Right lobe of liver (tissue), 4 donors: ENCODE data around the gene VKORC1.

Experiments used
- POLR2A ChIP-seq: fragments of 450-650 bp; IDR thresholded peaks from one replicate; pipeline ENCODE4 v1.6.1; 2017; ENCODE audit warnings: antibody characterized with exemption, mild to moderate bottlenecking
- TF ChIP-seq, protein P1 (sequence below), 4 donors: fragments of 200-600 bp in 3 of 4; fragments of 450-650 bp in 1 of 4; IDR thresholded peaks; one replicate each; pipeline versions ENCODE4 v1.5.1 to v1.8.0; 2016 to 2022; ENCODE audit warnings: antibody characterized with exemption in 4 of 4, mild to moderate bottlenecking in 2 of 4
- donor health status: DM: no; HTN: no; CAD: no.
- donor health status: DM: no; HTN: no; CAD: no.
- donor health status: DM: no; HTN: yes; CAD: no.

- no peak for TF ChIP-seq POLR2A
- TF ChIP-seq, protein P1, sequence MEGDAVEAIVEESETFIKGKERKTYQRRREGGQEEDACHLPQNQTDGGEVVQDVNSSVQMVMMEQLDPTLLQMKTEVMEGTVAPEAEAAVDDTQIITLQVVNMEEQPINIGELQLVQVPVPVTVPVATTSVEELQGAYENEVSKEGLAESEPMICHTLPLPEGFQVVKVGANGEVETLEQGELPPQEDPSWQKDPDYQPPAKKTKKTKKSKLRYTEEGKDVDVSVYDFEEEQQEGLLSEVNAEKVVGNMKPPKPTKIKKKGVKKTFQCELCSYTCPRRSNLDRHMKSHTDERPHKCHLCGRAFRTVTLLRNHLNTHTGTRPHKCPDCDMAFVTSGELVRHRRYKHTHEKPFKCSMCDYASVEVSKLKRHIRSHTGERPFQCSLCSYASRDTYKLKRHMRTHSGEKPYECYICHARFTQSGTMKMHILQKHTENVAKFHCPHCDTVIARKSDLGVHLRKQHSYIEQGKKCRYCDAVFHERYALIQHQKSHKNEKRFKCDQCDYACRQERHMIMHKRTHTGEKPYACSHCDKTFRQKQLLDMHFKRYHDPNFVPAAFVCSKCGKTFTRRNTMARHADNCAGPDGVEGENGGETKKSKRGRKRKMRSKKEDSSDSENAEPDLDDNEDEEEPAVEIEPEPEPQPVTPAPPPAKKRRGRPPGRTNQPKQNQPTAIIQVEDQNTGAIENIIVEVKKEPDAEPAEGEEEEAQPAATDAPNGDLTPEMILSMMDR (IDR thresholded peaks at IDR 0.05) = no peak
These were observed 41.7 kb upstream of the VKORC1 start for GRCh38 chr16:31136287-31136662.
